DMS79 treated with DMSO at 0.1 percent for 48 hours (cell line): Measurements from ENCODE around the gene AAGAB.
"Not testable (repeated sequence)": the region's sequence is repeated elsewhere in the genome, so short reads cannot be mapped to it uniquely, and the experiment has no call there.

Experiments
- DNase-seq: peaks from one replicate; lab custom pipeline; 2025; lab: John Stamatoyannopoulos, UW

The AAGAB gene

DNA sequence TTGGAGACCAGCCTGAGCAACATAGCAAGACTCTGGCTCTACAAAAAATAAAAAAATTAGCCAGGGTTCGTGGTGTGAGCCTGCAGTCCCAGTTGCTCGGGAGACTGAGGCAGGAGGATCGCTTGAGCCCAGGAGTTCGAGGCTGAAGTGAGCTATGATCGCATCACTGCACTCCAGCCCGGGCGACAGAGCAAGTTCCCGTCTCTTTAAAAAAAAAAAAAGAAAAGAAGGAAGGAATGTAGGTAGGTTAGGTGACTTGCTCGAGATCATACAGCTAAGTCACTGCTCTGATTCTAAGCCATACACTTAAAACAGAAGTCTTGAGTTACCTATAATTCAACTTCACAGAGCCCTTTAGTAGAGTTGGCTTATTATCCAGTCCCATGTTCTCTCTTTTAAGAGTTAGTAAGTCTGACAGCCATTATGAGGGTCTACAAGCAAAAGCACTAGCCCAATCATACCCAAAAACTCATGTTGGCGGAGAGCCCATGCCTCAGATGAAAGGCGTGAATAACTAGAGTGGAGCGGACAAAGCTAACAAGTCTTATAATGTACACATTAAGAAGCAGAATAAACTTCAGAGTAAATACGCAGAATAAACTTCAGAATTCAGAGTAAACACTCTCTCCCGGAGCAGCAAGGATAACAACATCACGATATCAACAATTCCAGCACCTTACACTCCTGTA, 768 bp downstream of the AAGAB start:
- DNase-seq, result peak; percentile 25

DNA sequence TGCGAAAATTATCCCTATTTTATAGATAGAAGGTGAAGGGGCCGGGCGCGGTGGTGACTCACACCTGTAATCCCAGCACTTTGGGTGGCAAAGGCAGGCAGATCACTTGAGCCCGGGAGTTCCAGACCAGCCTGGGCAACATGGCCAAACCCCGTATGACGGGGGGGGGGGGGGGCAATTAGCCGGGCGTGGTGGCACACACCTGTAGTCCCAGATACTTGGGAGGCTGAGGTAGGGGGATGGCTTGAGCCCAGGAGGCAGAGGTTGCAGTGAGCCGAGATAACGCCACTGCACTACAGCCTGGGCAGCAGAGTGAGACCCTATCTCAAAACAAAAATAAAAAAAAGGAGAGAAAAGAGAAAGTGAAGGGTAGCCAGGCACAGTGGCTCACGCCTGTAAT, 1.4 kb downstream of the AAGAB start:
- DNase-seq, result no peak

DNA sequence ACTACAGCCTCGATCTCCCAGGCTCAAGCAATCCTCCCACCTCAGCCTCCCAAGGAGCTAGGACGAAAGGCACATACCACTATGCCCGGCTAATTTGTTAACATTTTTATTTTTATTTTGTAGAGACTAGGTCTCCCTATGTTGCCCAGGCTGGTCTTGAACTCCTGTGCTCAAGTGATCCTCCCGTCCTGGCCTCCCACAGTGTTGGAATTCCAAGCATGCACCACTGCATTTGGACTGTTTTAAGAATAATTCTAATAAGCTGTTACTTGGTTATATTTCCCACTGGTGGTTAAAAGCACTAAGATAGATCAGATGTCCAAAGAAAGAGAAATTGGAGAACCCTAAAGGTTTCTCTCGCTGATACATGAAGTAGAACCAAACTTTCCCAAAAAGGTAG, 3.1 kb downstream of the AAGAB start:
- no peak for DNase-seq

DNA sequence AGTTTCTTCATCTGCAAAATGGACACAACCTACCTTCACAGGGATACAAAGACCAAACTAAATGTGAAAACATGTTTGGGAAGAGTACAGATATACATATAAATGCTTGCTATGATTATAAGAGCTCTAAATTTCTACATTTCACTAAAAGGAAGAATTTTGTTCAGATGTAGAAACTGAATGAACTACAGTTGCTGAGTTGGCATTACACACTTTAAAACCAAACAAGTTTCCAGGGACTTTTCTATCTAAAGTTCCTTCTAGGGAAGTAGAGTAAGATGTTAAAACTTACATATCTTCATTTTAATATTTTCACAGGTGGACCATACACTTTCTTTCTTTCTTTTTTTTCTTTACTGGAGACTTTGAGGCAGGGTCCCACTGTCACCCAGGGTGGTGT, 4.6 kb downstream of the AAGAB start:
- no peak for DNase-seq

DNA sequence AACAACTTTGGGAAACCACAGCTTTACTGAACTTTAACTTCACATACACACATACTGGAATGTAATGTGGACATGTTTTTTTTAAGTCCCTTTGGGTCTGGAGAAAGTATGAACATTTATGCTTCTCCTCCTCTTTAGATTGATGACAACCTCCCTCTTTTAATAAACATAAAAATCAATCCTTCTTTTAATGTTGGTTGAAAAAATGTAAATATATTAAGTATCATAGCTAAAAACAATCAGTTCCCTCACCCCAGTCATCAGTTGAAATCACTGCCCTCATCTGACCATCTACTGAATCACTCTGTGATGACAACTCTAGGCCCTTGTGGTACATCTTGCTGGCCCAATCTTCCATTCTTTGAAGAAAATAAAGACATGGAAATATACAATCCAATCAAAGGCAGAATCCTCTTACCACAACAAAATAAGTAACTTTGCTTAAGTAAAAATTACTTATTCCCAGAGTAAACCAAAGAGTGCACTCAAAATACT, 6.4 kb downstream of the AAGAB start:
- DNase-seq, result no peak

DNA sequence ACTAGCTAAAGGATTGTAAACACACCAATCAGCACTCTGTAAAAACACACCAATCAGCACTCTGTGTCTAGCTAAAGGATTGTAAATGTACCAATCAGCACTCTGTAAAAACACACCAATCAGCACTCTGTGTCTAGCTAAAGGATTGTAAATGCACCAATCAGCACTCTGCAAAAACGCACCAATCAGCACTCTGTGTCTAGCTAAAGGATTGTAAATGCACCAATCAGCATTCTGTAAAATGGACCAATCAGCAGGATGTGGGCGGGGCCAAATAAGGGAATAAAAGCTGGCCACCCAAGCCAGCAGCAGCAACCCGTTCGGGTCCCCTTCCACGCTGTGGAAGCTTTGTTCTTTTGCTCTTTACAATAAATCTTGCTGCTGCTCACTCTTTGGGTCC, 7.9 kb downstream of the AAGAB start:
- not testable (repeated sequence) for DNase-seq

DNA sequence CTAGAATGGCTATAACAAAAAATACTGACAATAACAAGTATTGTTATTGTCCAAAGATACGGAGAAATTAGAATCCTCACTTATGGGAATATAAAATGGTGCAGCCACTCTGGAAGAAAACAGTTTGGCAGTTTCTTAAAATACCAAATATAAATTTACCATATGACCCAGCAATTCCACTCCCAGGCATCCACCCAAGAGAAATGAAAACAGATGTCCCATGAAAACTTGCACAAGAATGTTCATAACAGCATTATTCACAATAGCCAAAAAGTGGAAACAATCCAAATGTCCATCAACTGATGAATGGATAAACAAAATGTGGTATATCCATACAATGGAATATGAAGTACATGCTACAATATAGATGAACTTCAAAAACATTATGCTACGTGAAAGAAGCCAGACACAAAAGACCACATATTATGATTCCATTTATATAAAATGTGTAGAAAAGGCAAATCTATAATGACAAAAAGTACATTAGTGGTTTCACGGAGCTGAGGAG, 9.4 kb downstream of the AAGAB start:
- no peak for DNase-seq

DNA sequence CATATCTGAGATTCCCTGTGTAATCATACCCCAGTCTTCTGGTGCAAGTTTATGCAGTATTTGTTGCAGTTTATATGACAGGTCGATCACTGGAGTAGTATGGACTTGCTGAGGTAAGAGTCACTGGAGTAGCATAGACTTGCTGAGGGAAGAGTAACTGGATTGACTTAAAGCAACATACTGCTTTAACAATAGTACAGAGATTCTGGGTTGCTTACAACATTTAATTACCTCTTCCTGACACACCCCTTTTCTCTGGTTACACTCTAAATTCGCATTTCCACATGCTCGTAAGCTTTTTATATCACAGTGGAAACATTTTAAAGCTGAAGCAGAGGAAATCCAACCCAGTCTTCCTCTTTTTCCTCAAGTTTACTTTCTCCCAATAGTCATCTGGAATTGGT, 11.8 kb downstream of the AAGAB start:
- DNase-seq, result no peak

DNA sequence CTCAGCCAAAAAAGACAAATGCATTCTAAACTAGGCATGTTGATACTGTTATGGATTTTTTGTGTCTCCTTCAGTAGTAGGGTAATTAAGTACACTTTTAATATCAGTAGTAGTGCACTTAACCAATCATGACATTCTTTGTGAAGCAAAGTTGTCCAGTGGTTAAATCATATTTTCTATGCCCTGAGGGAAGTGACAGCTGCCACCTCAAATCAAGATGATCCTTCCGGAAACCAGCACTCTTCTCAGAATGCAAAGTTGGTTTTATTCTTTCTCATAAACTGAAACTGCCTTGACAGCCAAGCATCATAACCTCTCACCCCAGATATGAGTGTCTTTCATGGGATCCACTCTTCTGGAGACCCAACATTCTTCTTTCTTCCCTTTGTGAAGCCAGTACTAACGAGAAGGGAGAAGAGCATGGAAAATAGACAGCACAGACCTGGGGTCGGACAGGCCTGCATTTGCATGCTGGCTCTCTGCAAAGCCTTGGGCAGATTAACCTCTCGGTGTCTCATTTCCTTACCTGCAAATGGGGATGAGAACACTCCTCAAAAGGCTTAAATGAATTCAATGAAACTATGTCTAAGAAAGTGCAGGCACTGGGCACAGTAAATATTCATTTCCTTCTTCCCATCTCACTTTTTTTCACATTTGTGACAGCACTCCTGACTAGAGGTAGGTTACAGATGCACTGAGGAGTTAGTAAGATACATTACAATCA, 13.2 kb downstream of the AAGAB start:
- no peak for DNase-seq

DNA sequence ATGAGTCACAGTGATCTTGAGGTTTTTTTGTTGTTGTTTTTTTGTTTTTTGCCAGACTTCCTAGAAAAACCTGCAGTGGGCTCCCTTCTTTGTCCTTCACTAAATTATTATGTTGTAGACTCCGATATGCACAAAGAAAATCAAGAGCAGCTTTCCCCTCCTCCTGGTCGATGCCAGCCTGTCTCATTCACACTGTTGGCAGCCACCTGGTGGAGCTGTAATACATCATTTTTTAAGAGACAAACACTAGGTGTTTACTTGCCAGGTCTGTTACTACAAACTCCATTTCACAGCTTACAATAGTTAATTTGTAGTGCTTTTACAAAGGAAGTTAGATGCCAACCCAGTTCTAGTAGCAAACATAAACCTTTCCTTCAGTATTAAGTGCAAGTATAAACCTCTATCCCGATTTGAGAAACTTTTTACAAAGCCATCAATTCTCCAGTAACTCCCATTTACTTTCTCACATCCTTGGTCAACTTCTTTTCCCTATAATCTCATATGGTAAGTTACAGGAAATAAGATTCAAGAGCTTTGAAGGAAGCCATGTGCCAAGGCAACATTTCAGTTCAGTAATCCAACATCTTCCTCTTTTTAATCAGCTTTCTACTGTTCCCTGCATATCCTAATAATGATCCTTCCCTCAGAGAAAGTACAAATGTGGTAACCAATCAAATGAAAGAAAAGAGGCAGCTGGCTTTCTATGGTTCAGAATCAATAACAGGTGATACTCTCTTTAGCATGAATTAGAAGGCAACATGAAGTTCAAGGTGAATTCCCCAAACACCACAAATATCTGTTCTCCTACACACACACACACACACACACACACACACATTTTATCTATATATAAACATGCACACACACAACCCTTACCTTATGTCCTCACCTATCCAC, 14.0 kb downstream of the AAGAB start:
- DNase-seq, result no peak

DNA sequence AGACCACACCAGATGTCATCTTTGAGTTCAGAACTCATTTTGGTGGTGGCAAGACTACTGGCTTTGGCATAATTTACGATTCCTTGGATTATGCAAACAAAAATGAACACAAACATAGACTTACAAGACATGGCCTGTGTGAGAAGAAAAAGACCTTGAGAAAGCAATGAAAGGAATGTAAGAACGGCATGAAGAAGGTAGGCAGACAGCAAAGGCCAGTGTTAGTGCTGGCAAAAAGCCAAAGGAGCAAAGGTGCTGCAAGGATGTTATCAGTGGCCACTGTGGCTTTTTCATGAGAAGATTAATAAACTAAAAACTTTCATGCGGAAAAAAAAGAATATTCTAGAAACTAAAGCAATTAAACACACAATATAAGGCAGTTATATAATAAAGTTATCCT, 21.9 kb downstream of the AAGAB start:
- no peak for DNase-seq

DNA sequence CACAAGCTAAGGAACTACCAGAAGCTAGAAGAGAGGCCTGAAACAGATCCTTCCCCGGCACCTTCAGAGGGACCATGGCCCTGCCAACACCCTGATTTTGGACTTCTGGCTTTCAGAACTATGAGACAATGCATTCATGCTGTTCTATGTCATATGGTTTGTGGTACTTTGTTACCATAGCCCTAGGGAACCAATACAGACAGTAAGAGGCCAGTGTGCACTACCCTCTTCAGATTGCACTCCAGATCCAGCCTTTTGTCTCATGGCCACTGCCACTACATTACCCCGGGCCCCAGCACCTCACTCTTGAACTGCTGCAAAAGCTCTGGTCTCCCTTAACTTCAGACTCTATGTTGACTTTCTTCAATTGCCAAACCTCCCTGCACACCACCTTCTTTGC, 24.0 kb downstream of the AAGAB start:
- no peak for DNase-seq

DNA sequence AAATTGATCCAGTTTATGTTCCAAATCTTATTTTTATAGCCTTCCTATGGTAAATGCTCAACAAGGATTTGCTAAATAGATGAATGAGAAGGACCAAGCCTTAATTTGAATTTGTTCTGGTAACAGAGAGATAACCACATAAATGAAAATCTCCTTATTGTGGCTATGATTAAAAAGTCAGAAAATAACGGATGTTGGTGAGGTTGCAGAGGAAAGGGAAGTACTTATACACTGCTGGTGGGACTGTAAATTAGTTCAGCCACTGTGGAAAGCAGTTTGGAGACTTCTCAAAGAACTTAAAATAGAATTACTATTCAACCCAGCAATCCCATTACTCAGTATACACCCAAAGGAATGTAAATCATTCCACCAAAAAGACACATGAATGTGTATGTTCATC, 26.2 kb downstream of the AAGAB start:
- DNase-seq, result no peak

DNA sequence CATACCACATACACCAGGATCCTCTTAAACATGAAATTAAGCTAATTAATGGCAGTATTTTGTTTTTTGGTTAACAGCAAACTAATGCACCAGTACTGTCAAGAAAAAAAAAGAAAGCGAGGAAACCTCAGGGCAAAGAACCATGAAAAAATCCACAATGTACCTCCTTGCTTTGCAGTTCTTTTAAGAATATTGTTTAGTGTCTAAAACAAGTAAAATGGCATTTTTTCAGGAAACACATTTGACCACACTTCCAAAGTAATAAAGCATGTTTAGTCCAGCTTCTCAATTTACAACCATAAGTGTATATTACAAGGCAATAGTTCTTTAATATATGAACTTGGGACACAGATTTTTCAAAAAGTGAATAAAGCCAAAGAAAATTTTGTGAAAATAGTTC, 26.6 kb downstream of the AAGAB start:
- no peak for DNase-seq

DNA sequence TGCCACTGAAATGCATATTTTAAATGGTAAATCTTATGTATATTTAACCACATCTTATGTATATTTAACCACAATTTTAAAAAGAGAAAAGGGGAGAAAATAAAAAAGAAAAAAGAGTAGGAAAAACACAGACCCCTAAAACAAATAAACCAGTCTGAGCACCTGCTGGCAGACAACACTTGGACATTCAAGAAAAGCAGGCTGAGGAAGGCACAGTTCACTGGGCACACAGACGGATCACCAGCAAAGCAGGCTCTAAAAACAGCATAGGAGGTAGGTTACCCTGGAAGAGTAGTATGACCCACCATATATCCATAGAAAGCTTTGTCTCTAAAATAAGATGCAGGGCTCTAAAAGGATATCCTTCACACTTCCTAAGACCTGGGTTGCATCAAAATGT, 27.0 kb downstream of the AAGAB start:
- DNase-seq, result no peak

DNA sequence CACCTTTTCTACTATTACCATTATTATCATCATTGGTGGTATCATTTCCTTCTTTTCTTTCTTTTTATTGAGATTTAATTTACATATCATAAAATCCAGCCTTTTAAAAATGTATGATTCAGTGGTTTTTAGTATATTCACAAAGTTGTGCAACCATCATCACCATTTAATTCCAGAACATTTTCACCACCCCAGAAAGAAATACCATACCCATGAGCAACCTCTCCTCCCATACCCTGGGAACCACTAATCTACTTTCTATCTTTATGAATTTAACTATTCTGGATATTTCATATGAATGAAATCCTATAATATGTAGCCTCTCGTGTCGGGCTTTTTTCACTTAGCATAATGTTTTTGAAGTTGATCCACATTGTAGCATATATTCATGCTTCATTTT, 29.1 kb downstream of the AAGAB start:
- no peak for DNase-seq

DNA sequence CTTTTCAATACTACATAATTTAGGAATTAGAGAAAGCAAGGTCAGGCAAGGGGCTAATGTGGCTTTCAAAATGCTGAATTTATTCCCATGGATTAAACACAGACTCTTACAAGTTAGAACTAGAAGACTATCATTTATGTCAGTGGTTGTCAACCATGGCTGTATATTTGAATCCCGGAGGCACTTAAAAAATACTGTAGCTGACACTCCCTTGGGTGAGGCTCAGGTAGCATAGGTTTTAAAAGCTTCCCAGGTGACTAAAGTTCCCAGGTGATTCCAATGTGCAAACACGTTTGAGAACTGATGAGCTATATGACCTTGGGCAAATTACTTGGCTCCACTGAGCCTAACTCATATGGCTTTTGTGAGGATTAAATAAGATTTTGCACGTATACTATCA, 29.6 kb downstream of the AAGAB start:
- no peak for DNase-seq

DNA sequence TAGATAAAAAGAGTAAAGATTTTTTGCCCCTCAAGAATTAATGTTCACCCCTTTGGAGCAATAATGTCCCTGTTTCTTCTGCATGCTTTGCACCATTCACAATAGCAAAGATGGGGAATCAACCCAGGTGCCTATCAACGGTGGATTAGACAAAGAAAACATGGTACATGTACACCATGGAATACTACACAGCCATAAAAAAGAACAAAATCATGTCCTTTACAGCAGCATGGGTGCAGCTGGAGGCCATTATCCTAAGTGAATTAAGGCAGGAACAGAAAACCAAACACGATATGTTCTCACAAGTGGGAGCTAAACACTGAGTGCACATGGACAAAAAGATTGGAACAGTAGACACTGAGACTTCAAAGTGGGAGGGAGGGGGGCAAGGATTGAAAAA, 35.2 kb downstream of the AAGAB start:
- no peak for DNase-seq

DNA sequence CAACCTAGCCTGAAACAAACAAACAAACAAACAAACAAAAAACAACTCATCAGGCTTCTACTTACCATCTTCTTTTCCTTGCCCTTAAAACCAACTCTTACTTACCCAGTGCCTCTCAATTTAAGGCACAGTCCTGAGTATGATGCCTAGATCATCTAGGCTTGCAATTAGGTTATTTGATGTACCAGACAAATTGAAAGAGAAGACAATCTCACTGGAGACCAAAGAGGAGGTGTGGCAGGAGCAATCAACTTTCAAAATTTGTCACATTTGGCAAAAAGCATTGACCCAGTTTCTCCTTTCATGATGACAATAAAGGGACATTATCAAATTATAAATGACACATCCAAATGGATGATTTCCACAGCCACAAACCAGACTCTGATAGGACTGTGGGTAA, 36.0 kb downstream of the AAGAB start:
- DNase-seq, result no peak

DNA sequence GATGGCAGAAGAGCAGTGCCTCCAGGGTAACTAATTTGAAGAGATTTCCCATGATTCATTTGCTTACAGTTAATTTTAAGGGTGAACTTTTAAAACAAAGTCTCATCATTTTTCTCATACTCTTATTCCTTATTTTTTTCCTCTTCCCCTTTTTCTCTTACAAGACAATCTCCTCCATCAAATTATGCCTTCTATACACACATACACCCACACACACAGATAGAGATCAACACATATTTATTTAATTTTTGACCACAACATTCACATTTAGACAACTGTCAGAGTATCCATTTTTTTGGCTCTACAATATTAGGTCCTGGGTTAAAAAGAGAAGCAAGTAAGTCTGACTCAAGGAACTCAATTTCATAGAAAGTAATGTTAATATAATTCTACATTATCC, 37.6 kb downstream of the AAGAB start:
- no peak for DNase-seq

DNA sequence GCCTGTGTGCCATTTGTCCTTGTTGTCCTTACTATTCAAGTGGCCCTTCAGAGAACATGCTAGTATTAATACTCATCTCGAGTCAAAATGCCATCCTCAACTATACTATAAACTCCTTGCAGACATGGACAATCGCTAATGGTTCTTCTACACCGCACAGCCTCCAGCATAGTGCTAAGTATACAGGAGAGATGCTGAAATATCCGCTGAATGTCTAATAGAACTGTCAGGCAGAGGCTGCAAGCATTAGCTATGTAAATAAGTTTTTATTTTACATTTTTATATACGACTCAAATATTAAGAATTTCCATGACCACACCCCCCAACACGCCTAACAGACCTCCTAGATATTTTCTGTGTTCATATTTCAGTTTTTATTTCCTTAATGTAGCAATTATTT, 39.4 kb downstream of the AAGAB start:
- DNase-seq, result no peak

DNA sequence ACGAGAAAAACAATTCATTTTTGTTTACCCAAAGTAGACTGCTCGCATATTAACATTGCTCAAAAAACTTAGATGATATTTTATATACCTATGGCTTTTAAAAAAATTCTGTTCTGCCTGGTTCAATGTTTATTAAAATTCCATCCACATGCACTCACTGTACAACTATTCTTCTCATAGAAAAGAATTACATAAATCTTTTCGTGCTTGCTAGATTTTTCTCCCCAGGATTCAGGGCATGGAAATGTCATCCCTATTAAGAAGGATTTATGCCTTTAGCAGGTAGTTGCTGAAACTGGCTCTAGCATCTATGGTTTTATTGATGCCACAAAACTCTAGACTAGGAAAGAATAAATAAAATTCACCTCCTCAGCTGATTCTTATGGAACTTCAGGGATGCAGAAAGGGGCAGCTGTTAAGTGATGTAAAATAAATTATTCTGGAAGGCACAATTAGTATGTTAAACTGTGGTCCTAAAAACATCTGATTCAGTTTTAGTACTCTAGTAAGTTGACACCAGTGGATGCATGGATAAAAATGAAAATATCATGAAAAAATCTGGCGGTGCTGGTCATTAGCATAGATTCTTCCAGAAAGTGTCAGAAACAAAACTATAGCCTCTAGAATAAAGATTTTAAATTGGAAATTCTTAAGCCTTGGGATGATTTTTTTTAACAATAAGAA, 41.6 kb downstream of the AAGAB start:
- no peak for DNase-seq
